NCI-H2107 treated with DMSO at 0.1 percent for 48 hours (cell line): Measurements from ENCODE around the gene COL6A1.
"Not testable (repeated sequence)": the region's sequence is repeated elsewhere in the genome, so short reads cannot be mapped to it uniquely, and the experiment has no call there.

Experiments used
- DNase-seq: peaks from one replicate; lab custom pipeline; 2025; ENCODE audit not compliant: unreplicated experiment; lab: John Stamatoyannopoulos, UW

Gene COL6A1

GRCh38 chr21:46005481-46005881 is 23.9 kb downstream of the COL6A1 start:
- no peak for DNase-seq

GRCh38 chr21:46005894-46006546 is 24.4 kb downstream of the COL6A1 start:
- DNase-seq, result not testable (repeated sequence)

GRCh38 chr21:46006547-46007491 is 25.2 kb downstream of the COL6A1 start:
- DNase-seq, result no peak

GRCh38 chr21:46007492-46007868 is 25.9 kb downstream of the COL6A1 start:
- DNase-seq, result no peak

- DNase-seq, result no peak
These were observed 27.5 kb downstream of the COL6A1 start for GRCh38 chr21:46008893-46009621.

GRCh38 chr21:46009951-46010705 is 28.6 kb downstream of the COL6A1 start:
- no peak for DNase-seq

- DNase-seq, result no peak
These were observed 29.8 kb downstream of the COL6A1 start for GRCh38 chr21:46011267-46011967.

- DNase-seq, result no peak
These were observed 30.6 kb downstream of the COL6A1 start for GRCh38 chr21:46012154-46012553.

GRCh38 chr21:46014828-46015227 is 33.3 kb downstream of the COL6A1 start:
- no peak for DNase-seq

GRCh38 chr21:46017148-46017547 is 35.6 kb downstream of the COL6A1 start:
- DNase-seq, result no peak

- DNase-seq, result no peak
These were observed 36.1 kb downstream of the COL6A1 start for GRCh38 chr21:46017695-46018094.

GRCh38 chr21:46018615-46019014 is 37.0 kb downstream of the COL6A1 start:
- no peak for DNase-seq

- DNase-seq, result no peak
These were observed 39.0 kb downstream of the COL6A1 start for GRCh38 chr21:46020581-46020980.

- DNase-seq, result no peak
These were observed 39.8 kb downstream of the COL6A1 start for GRCh38 chr21:46021398-46021797.

GRCh38 chr21:46021978-46022544 is 40.5 kb downstream of the COL6A1 start:
- no peak for DNase-seq

- DNase-seq, result no peak
These were observed 41.3 kb downstream of the COL6A1 start for GRCh38 chr21:46022551-46023525.

GRCh38 chr21:46023555-46023954 is 42.0 kb downstream of the COL6A1 start:
- DNase-seq, result no peak

GRCh38 chr21:46024141-46024540 is 42.6 kb downstream of the COL6A1 start:
- no peak for DNase-seq
